Activated T-cell treated with anti-CD3 and anti-CD28 coated beads, Interleukin-2, amount 50 U/mL, for 48 hours (primary cell): ENCODE results near the gene RBM3.

ENCODE experiments used
- DNase-seq, 2 experiments: peaks; one replicate each; pipeline ENCODE4 v3.0.0-alpha.2; 2020

The RBM3 gene

DNA sequence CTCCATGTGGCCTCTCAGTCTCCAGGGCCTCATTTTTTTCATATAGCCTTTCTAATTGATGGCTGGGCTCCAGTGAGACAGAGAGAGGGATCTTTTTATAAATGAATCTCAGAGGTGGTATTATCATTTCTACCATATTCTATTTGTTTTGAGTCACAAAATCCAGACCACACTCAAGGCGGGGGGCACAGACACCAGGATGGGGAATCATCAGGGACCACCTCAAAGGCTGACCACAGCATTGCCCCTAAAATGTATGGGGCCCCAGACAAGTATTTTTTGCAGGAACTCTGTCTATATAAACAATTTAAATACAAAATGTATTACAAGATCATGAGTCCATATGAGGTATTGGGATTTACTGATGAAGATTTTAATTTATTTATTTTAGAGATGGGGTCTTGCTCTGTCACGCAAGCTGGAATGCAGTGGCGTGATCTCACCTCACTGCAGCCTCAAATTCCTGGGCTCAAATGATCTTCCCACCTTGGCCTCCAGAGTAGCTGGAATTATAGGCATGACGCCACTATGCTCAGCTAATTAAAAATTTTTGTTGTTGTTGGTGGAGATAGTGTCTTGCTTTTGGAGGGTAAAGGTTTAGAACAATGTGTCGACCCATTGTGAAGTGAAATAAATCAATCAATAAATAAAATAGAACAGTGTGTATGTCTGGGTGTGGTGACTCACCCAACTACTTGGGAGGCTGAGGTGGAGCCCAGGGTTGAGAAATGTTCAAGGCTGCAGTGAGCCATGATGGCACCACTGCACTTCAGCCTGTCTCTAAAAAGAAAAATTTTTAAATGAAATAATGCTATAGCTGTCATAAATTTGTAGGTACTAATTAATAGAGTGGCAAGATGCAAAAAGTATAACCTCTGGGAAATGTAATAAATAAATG, 52.4 kb downstream of the RBM3 start:
- DNase-seq = no peak
